Stimulated activated naive CD4-positive, alpha-beta T cell (primary cell): Measurements from ENCODE around the gene RAB3GAP1.

ENCODE experiments used
- DNase-seq, 6 experiments: peaks; one replicate each; lab custom pipeline; 2025; lab: John Stamatoyannopoulos, UW

Gene RAB3GAP1

GRCh38 chr2:135164431-135164830 lies 112.3 kb downstream of the RAB3GAP1 start:
- DNase-seq = peak in 1 of 6 experiments; percentile 2

DNA sequence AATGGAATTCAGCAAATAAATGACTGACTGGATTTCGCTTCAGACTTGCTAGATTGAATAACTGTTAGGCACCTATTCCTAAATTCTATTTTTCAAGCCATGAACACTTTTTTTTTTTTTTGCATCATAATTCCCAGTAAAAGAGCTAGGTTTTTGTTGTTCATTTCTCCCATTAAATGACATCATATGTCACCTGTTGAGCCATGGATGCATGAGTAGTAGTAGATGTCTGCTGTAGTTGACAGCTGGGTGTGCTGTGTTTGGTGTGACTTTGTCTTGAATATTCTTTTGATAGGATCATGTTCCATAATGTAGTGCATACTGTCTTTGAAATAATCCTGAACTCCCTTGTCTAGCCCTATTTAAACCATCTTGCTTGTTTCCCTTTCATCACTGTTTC lies 115.2 kb downstream of the RAB3GAP1 start:
- DNase-seq = no peak

DNA sequence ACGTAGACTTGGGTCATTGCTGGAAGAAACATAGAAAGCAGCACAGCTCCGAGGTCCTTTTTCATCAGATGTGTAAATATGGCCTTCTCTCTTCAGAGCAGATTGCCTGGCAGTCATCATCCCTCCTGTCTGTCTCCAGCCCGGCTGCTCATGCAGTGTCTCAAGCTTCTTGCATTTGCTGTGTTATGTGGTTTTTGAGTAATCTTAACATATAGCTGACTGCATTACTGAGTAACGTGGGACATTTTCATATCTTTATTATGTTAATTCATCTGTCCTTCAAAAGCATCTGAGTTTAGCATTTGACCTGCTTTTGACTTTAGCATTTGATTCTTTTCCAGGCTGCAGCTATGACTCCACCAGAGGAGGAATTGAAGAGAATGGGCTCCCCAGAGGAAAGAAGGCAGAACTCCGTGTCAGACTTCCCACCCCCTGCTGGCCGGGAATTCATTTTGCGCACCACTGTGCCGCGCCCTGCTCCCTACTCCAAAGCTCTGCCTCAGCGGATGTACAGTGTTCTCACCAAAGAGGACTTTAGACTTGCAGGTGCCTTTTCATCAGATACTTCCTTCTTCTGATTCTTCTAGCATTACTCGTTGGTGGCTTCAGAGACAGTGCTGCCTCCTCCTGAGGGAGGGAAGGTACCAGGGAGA lies 116.2 kb downstream of the RAB3GAP1 start:
- DNase-seq = no peak

GRCh38 chr2:135169900-135170753 lies 118.0 kb downstream of the RAB3GAP1 start:
- DNase-seq = no peak

DNA sequence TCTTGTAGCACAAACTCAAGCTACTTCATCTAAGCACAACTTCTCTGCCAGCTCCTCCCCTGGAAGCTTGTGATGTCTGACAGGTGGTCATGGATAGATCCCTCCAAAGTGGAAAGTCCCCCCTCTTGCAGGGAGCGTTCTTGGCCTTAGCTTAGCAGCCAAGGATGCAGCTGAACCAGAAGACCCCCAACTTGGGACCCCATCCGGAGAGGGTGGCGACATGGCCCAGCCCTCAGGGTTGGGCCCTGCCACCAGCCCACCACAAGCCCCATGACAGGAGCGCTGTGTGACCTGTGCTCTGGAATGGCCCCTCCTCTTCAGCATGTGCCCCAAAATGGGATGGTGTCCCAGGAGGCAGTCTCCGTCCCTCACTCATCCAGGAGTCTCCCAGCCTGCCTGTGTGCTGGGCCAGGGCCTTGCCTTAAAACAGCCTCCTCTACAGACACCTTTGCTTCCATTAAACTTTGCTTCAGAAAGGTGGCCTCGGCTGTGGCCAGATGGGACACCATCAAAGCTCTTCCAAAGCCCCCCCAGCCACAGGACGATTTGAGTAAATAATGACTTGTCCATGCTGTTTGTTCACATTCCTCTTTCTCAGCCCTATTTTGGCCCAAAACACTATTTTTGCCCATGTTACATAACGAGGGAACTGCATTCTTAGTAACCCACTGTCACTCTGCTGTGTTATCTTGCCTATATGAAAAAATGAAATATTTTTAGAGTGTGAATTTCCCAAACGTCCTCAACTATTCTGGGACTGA lies 122.1 kb downstream of the RAB3GAP1 start:
- DNase-seq = no peak

DNA sequence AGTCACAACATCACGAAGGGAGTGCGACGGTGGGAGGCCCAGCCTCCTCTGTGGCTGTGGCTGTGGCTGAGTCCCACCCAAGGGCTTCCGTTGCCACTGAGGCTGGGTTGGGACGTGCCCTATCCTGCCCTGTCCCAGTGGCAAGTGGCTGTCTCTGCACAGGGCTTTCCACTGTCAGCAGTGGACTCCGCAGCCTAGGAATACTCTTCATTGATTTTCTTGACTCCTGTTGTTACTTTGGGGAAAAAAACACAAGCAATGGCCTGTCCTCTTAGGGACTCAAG lies 122.7 kb downstream of the RAB3GAP1 start:
- no peak for DNase-seq

DNA sequence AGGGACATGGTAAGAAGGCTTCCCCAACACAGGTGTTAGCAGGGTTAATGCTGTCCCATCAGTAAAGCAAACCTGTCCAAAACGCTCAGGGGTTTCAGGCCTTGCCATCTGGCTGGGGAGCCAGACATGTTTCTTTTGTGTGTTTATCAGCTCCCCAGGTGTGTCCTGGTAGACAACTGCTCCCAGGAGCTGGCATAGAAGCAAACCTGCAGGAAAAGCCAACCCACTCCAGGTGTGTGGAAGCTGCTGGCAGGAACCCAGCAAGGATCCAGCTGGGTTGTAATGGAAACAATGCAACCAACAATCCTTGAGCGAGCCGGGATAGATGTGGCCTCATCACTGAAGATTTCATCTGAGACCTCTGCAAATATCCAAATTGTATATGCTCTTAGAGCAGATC lies 123.1 kb downstream of the RAB3GAP1 start:
- DNase-seq = no peak

DNA sequence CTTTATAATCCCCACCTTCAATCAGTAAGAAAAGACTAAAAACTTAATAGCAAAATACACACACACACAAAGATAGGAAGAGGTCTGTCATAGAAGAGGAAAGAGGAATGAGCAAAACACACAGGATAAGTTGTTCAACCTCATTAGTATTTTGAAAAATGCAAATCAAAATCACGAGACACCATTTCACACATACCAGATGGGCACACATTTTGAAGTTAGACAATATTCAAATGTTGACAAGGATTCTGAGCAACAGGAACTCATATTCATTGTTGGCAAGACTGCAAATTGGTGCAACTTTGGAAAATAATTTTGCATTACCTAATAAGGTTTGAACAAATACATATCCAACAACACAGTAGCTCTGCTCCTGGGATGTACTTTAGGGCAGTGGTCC lies 127.6 kb downstream of the RAB3GAP1 start:
- DNase-seq = no peak

- no peak for DNase-seq
These were observed 130.1 kb downstream of the RAB3GAP1 start for GRCh38 chr2:135182190-135182589.

- DNase-seq = no peak
These were observed 130.5 kb downstream of the RAB3GAP1 start for GRCh38 chr2:135182601-135183000.

DNA sequence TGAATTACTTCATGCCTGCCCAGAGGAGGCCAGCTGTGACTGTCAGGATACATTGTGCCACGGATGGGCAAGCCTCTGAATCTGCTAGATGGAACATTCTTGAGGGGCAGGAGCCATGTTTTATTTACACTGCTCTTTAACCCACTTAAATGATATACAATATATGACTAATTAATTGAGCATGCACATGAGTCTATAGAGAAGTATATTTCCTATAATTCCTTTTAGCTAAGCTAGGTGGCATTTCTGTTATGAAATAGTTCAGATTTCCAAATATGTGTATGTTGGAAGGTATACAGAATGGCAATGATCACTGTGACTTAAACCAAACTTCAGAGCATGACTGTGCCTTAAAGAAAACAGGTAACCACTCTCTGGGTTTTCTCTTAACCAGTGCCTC lies 131.7 kb downstream of the RAB3GAP1 start:
- DNase-seq = no peak

DNA sequence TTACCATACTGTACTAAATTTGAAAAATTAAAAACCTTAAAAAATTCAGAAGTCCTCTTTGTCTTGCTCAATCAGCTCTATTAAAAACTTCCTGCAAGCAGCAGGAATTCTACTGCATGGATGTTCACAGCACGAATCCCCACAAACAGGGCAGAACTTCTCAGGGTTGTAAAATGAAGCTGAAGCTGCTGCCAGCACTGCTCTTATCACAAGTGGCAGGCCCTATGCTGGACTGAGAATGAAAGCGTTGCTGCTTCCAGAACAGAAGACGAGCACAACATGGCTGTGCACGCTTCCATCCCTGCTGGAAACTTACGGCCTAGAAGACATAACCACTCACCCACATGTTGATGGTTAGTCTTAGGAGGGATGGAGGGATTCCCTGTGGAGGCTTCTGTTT lies 134.0 kb downstream of the RAB3GAP1 start:
- DNase-seq = no peak

GRCh38 chr2:135187270-135187669 lies 135.2 kb downstream of the RAB3GAP1 start:
- DNase-seq = no peak

- DNase-seq = no peak
These were observed 137.1 kb downstream of the RAB3GAP1 start for GRCh38 chr2:135189148-135189547.

- DNase-seq = no peak
These were observed 138.7 kb downstream of the RAB3GAP1 start for GRCh38 chr2:135190799-135191198.

DNA sequence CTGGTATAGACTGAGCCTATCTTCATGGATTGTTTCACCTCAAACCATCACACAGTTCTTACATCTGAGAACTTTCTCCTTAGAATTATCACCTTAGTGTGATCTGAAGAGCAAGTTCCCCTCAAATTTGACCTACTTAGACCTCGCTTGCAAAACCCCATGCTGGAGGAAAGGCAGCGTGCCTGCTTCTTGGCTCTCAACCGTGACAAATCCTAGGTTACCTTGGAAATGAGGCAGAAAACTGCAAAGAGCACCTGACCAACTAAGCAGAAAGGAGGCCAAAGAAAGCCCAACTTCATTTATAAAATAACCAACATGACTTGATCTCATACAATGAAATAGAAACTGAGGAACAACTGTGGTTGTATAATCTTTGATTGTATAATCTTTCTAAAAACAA lies 146.4 kb downstream of the RAB3GAP1 start:
- no peak for DNase-seq

DNA sequence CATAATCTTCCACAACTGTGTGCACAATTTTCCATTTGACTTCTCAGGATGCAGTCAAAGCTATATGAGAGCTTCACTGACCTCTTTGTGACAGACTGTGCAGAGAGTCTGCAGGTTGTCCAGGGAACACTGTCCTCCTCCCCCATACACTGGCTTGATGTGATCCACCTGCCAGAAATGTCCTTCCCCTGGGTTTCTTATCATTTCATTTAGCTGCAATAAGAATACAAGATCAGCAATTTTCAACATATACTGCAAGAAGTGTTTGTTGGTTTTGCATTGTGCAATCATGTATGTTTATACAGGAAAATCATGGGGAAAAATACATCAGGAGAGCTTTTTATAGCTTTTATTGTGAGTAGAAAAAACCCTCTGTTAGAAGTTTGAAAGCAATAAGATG lies 150.7 kb downstream of the RAB3GAP1 start:
- DNase-seq = no peak

DNA sequence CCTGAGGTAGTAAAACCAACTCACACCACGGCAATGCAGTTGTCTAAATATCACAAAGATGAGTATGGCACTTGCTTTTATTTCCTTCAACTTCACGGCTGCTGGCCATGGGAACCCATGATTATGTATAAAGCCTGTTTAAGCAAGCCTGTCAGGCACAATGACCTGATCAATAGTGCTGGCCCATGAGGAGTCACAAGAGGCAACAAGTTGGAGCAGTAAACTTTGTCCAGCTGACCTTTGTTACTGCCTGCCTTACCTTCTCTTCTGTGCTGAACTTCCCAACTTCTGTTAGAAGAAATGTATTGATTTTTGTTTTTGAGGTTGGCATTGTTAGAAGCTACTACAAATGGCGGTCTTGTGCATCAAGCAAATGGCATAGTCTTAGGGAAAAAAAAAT lies 151.9 kb downstream of the RAB3GAP1 start:
- DNase-seq = no peak

DNA sequence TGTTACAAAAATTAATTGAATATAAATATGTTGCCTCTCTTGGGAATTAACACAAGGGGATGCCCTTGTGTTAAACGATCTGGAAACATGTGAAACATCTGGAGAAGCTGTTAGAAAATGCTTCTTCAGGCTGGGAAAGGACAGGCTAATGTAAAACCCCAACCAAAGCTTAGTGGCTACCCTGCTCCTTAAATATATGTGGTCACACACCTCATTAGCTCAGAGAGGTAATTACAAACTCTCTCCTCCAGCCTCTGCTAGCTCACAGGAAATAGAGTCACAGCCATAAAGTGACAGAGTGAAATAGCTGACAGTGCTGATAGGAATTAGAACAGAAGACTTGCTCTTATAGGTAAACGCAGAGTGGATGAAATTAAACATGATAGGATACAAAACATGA lies 155.9 kb downstream of the RAB3GAP1 start:
- no peak for DNase-seq

DNA sequence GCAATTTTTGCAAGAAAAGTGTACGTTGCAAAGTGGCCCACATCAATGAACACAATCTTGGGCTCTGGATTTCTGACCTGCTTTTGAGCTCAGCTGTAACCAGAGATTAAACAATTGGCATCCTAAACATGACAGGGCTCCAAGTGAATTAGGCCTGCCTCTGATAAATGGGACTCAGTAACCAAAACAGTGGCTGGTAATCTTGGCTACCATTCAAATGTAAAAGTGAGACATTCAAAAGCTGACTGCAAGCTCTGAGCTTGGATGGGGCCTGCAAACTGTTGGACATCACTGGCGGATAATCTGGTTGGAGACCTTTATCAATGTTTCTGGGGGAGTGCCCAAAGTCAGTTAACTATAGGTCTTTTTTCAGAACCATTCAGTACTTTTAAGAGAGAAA lies 160.7 kb downstream of the RAB3GAP1 start:
- no peak for DNase-seq

DNA sequence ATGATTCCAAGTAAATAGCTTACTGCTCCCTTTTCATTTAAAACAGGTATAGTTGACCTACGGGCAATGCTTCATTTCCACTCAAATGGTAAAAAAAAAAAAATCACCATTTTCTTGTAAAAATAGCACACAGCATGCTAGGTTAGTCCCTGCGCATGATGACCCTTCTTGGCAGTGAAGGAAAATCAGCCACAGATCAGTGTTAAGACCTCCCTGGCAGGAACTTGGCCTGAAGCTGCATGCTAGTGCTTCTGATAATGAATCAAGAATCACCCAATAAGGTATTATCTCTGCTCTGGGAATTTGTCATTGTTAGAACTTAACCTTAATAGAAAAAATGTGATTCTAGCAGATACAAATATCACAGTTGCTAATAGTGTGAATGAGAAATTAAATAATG lies 166.3 kb downstream of the RAB3GAP1 start:
- DNase-seq = no peak

- DNase-seq = no peak
These were observed 167.1 kb downstream of the RAB3GAP1 start for GRCh38 chr2:135219226-135219625.
